ENCODE measurements around the gene TRIM9.
A peak's percentile ranks its signal among the peaks of the same experiment; 100 is the strongest.
"Not testable (repeated sequence)": the region's sequence is repeated elsewhere in the genome, so short reads cannot be mapped to it uniquely, and the experiment has no call there.

Gene TRIM9

DNA sequence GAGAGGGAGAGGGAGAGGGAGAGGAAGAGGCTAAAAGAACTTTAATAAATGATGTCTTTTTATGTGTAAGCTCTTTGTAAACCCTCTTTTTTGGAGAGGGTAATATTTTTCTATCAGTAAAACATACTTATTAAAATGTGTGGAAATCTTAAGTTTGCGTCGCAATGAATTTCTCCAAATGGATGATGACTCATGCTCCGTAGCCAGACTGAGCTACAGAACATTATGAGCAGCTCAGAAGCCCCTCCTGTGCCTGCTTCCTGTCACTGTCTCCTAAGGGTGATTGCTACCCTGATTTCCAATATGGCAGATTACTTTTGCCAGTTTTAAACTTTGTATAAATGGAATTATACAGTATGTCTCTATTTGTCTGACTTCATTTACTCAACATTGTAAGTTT lies 137.6 kb downstream of the TRIM9 start:
- Histone ChIP-seq H3K4me2 (ENCODE audit: low read length) (no peak overlapping the region), H4K20me1 (ENCODE audit: insufficient read depth, low read length) (no peaks in the 10 kb centered on the region), H3K9ac (ENCODE audit: low read length) (no peak overlapping the region), H3K9me3 (ENCODE audit: insufficient read depth, low read length) (no peaks in the 10 kb centered on the region), H3K4me3 (ENCODE audit: low read length) (no peak overlapping the region), H2AFZ (ENCODE audit: low read depth, low read length) (no peak overlapping the region), H3K79me2 (ENCODE audit: low read length) (no peaks in the 10 kb centered on the region), H3K4me1 (ENCODE audit: low read length) (0 out of 2 replicates have a peak, but pooled peaks cover 3% of the 10 kb centered on the region), H3K27ac (ENCODE audit: low read length) (no peak overlapping the region), H3K27me3 (ENCODE audit: low read depth, low read length) (no peaks in the 10 kb centered on the region), H3K36me3 (replicated peaks; ENCODE audit: low read depth, low read length) (no peaks in the 10 kb centered on the region)
- TF ChIP-seq, protein P1, sequence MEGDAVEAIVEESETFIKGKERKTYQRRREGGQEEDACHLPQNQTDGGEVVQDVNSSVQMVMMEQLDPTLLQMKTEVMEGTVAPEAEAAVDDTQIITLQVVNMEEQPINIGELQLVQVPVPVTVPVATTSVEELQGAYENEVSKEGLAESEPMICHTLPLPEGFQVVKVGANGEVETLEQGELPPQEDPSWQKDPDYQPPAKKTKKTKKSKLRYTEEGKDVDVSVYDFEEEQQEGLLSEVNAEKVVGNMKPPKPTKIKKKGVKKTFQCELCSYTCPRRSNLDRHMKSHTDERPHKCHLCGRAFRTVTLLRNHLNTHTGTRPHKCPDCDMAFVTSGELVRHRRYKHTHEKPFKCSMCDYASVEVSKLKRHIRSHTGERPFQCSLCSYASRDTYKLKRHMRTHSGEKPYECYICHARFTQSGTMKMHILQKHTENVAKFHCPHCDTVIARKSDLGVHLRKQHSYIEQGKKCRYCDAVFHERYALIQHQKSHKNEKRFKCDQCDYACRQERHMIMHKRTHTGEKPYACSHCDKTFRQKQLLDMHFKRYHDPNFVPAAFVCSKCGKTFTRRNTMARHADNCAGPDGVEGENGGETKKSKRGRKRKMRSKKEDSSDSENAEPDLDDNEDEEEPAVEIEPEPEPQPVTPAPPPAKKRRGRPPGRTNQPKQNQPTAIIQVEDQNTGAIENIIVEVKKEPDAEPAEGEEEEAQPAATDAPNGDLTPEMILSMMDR (IDR thresholded peaks at IDR 0.05; ENCODE audit: low read depth, low read length): no peak
- no peak for TF ChIP-seq EZH2phosphoT487 (IDR thresholded peaks at IDR 0.05; ENCODE audit: low read depth)

DNA sequence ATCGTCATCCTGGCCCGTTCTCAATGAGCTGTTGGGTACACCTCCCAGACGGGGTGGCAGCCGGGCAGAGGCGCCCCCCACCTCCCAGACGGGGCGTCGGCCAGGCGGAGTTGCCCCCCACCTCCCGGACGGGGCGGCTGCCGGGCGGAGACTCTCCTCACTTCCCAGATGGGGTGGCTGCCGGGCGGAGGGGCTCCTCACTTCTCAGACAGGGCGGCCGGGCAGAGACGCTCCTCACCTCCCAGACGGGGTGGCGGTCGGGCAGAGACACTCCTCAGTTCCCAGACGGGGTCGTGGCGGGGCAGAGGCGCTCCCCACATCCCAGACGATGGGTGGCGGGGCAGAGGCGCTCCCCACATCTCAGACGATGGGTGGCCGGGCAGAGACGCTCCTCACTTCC lies 138.5 kb downstream of the TRIM9 start:
- H3K4me2 ChIP-seq (ENCODE audit: low read length); H2AFZ ChIP-seq (ENCODE audit: low read depth, low read length); H4K20me1 ChIP-seq (ENCODE audit: insufficient read depth, low read length); H3K27ac ChIP-seq (ENCODE audit: low read length); H3K9ac ChIP-seq (ENCODE audit: low read length); H3K79me2 ChIP-seq (ENCODE audit: low read length); H3K4me1 ChIP-seq (ENCODE audit: low read length); H3K27me3 ChIP-seq (ENCODE audit: low read depth, low read length); H3K36me3 ChIP-seq (replicated peaks; ENCODE audit: low read depth, low read length); H3K9me3 ChIP-seq (ENCODE audit: insufficient read depth, low read length); H3K4me3 ChIP-seq (ENCODE audit: low read length): not testable (repeated sequence)

DNA sequence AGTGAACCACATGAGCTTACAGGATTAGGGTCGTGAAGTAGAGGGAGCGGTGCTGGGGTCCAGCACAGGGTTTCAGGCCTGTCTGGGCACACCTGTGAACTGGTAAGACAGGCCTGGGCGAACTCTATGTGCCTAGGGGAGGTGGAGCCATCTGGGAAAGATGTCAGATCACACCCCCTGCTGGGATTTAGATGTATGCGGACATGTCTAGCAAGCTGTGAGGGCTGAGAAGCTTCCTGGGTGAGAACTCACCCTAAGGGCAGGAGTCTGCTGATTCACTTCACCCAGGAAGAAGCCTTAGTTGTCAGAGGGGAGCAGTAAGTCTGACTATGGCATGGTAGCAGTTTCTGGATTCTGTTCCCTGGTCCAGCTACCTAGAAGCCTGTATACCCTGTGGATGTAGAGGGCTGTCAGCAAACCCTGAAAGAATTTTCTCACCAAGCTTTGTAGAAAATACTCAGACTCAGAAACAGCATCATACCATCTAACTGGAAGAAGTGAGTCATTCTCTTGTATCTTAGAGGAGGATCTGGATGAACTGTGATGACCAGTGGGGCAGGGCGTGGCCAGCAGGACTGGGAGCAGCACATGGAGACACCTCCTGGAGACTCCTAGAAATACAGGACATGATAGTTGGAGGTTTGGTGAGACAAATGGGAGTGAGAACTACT lies 139.4 kb downstream of the TRIM9 start:
- H3K9ac ChIP-seq (ENCODE audit: low read length): no peak overlapping the region
- 0 out of 2 replicates have a peak, but pooled peaks cover 3% of the 10 kb centered on the region for H3K4me1 ChIP-seq (ENCODE audit: low read length)
- no peak for TF ChIP-seq EZH2phosphoT487 (IDR thresholded peaks at IDR 0.05; ENCODE audit: low read depth)
- TF ChIP-seq, protein P1 (IDR thresholded peaks at IDR 0.05; ENCODE audit: low read depth, low read length): 0 out of 2 replicates have a peak, but pooled peaks have one; percentile 8
- H3K4me2 ChIP-seq (ENCODE audit: low read length): no peak overlapping the region
- H3K27me3 ChIP-seq (ENCODE audit: low read depth, low read length): no peaks in the 10 kb centered on the region
- no peak overlapping the region for H2AFZ ChIP-seq (ENCODE audit: low read depth, low read length)
- no peaks in the 10 kb centered on the region for H3K79me2 ChIP-seq (ENCODE audit: low read length)
- H3K9me3 ChIP-seq (ENCODE audit: insufficient read depth, low read length): no peaks in the 10 kb centered on the region
- H3K36me3 ChIP-seq (replicated peaks; ENCODE audit: low read depth, low read length): no peaks in the 10 kb centered on the region
- no peaks in the 10 kb centered on the region for H4K20me1 ChIP-seq (ENCODE audit: insufficient read depth, low read length)
- H3K4me3 ChIP-seq (ENCODE audit: low read length): no peak overlapping the region
- no peak overlapping the region for H3K27ac ChIP-seq (ENCODE audit: low read length)

DNA sequence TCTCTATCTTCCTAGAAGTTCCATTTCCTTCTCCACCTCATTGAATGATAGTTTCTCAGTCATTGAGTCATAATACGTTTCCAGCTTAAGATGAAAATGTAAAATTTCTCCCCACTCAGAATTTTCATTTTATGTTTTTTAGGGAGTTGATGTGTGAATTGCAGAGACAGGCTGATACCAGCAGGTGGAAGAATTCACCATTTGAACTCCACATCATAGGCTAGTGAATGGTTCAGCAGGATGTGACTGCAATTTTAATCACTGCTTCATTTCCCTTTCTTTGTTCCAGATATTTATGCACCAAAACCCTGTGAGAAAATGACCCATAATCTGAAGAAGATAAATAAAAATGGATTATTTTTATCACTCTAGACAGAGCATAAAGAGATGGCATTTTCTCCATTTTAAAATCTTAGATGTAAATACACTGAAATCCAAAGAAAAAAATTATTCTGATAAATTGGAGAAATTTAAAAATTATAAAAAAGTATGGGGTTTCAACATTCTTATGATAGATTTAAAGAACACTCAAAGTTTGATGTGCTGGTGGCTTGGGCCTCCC lies 140.0 kb downstream of the TRIM9 start:
- no peak overlapping the region for H2AFZ ChIP-seq (ENCODE audit: low read depth, low read length)
- no peak overlapping the region for H3K4me3 ChIP-seq (ENCODE audit: low read length)
- H3K9me3 ChIP-seq (ENCODE audit: insufficient read depth, low read length): no peaks in the 10 kb centered on the region
- no peaks in the 10 kb centered on the region for H3K36me3 ChIP-seq (replicated peaks; ENCODE audit: low read depth, low read length)
- no peaks in the 10 kb centered on the region for H4K20me1 ChIP-seq (ENCODE audit: insufficient read depth, low read length)
- H3K79me2 ChIP-seq (ENCODE audit: low read length): no peaks in the 10 kb centered on the region
- H3K27ac ChIP-seq (ENCODE audit: low read length): no peak overlapping the region
- no peak overlapping the region for H3K9ac ChIP-seq (ENCODE audit: low read length)
- no peak for TF ChIP-seq EZH2phosphoT487 (IDR thresholded peaks at IDR 0.05; ENCODE audit: low read depth)
- TF ChIP-seq, protein P1 (IDR thresholded peaks at IDR 0.05; ENCODE audit: low read depth, low read length): peak; percentile 84
- H3K4me2 ChIP-seq (ENCODE audit: low read length): no peak overlapping the region
- H3K27me3 ChIP-seq (ENCODE audit: low read depth, low read length): no peaks in the 10 kb centered on the region
- H3K4me1 ChIP-seq (ENCODE audit: low read length): 0 out of 2 replicates have a peak, but pooled peaks cover 3% of the 10 kb centered on the region

Data from OCI-LY3 (cell line).